Activated CD8-positive, alpha-beta T cell treated with anti-CD3 and anti-CD28 coated beads for 36 hours (primary cell): ENCODE results near the gene RGS12. TPM values are rescaled to one million over a fixed set of nuclear protein-coding genes. Genes with fewer than 3 reads are reported as not detected.
A peak's percentile ranks its signal among the peaks of the same experiment; 100 is the strongest.

Experiments used
- ATAC-seq: fragments of 200-7000 bp; cut with Tn5 transposase; one replicate; pipeline ENCODE4 v1.10.0; 2021; ENCODE audit warnings: mild to moderate bottlenecking, moderate library complexity
- CTCF ChIA-PET: fragments of 350-600 bp; sonication (Branson Sonifier 250); formaldehyde crosslinking; loops from one replicate; lab custom pipeline; 2021; ENCODE audit warnings: antibody characterized with exemption; lab: Charles Lee
- POLR2A ChIA-PET: fragments of 350-600 bp; sonication (Branson Sonifier 250); formaldehyde crosslinking; loops from one replicate; lab custom pipeline; 2021; ENCODE audit warnings: antibody characterized with exemption; lab: Charles Lee
- DNase-seq: peaks from one replicate; pipeline ENCODE4 v3.0.0-alpha.2; 2020
- H3K27ac Mint-ChIP-seq: one replicate; pipeline ENCODE4 v1.8.0; 2021; ENCODE audit warnings: mild to moderate bottlenecking, mixed read lengths
- H3K27me3 Mint-ChIP-seq: one replicate; pipeline ENCODE4 v1.8.0; 2021; ENCODE audit warnings: mixed read lengths
- H3K36me3 Mint-ChIP-seq: one replicate; pipeline ENCODE4 v1.8.0; 2021; ENCODE audit warnings: low read depth, mixed read lengths
- H3K4me1 Mint-ChIP-seq: one replicate; pipeline ENCODE4 v1.8.0; 2021; ENCODE audit warnings: low read depth, mixed read lengths
- H3K4me3 Mint-ChIP-seq: one replicate; pipeline ENCODE4 v1.8.0; 2021; ENCODE audit warnings: mild to moderate bottlenecking, moderate library complexity, mixed read lengths
- H3K9me3 Mint-ChIP-seq: one replicate; pipeline ENCODE4 v1.8.0; 2021; ENCODE audit warnings: mixed read lengths
- intact Hi-C: fragments of 100-400 bp; cut with micrococcal nuclease; formaldehyde crosslinking; loops from one replicate; pipeline ENCODE4 v1.10.0; 2022
- total RNA-seq, 2 experiments: library from RNA; stranded (reverse); gene quantifications; one replicate each; pipeline ENCODE4 v1.2.3, GENCODE V29; 2021
- TF ChIP-seq, protein P1 (sequence below): fragments of 200-600 bp; IDR thresholded peaks from one replicate; pipeline ENCODE4 v1.8.0; 2022; ENCODE audit warnings: antibody characterized with exemption, mild to moderate bottlenecking

RGS12 gene
- total RNA-seq, 2 experiments from 2014 or later, result 4.6 to 4.7 TPM

DNA sequence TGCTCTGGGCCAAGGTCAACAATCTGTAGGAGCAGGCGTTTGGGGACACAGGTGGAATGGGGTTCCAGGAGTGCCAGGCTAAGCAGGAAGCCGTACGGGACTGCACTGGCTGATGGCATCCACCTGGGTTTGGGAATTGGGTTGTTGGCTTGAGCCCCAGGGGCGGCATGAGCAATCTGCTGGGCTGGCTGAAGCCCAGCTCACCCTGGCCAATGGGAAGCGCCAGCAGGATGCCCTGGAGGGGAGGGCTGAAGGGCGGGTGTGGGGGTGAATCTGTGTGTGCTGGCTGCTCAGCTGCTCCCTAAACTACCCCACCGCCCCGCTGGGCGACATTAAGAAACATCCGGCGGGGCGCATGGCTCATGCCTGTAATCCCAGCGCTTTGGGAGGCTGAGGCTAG lies 8.9 kb upstream of the RGS12 start:
- Mint-ChIP-seq H3K9me3 (peaks cover 4% of the 10 kb centered on the region), H3K4me1 (peaks cover 3% of the 10 kb centered on the region), H3K27ac (no peak overlapping the region), H3K36me3 (no peaks in the 10 kb centered on the region), H3K27me3 (peaks cover 8% of the 10 kb centered on the region), H3K4me3 (no peak overlapping the region)
- TF ChIP-seq, protein P1, sequence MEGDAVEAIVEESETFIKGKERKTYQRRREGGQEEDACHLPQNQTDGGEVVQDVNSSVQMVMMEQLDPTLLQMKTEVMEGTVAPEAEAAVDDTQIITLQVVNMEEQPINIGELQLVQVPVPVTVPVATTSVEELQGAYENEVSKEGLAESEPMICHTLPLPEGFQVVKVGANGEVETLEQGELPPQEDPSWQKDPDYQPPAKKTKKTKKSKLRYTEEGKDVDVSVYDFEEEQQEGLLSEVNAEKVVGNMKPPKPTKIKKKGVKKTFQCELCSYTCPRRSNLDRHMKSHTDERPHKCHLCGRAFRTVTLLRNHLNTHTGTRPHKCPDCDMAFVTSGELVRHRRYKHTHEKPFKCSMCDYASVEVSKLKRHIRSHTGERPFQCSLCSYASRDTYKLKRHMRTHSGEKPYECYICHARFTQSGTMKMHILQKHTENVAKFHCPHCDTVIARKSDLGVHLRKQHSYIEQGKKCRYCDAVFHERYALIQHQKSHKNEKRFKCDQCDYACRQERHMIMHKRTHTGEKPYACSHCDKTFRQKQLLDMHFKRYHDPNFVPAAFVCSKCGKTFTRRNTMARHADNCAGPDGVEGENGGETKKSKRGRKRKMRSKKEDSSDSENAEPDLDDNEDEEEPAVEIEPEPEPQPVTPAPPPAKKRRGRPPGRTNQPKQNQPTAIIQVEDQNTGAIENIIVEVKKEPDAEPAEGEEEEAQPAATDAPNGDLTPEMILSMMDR, result no peak
- ChIA-PET CTCF (no interaction called here), POLR2A (no interaction called here)
- ATAC-seq (no peak), DNase-seq (no peak)
- intact Hi-C loops, result no loop called here

DNA sequence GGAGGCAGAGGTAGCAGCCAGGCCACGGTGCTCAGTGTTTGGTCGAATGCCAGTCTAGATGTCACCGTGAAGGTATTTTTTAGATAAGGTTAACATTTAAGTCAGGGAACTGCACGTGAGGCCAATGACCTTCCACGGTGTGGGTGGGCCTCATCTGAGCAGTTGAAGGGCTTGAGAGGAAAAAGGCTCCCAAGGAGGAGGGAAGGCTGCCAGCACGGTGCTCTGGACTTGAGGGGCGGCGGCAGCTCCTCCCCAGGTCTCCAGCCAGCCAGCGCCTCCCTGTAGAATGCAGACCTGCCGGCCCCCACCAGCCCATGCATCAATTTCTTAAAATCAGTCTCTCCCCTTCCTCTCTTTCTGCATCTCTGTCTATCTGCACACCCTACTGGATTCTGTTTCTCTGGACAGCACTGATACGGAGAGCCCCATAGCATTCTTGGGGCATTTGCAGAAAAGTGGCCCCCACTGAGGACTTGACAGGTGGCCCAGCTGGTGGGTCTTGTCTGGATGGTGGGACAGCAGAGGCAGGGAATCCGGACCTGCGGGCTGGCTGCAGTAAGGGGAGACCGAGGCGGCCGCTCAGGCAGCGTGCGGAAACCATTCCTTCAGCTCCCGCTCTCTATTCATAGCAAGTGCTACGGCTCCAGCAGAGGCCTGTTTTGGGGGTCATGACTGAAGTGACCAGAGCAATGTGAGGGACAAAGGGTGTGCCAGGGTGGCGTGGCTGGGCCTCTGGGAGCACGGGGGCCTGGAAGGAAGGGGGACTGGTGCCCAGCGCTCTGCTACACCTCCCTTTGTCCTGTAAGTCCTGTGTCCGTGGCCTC lies 7.9 kb upstream of the RGS12 start:
- Mint-ChIP-seq H3K36me3 (no peaks in the 10 kb centered on the region), H3K27ac (no peak overlapping the region), H3K4me1 (peaks cover 3% of the 10 kb centered on the region), H3K9me3 (peaks cover 4% of the 10 kb centered on the region), H3K27me3 (peaks cover 13% of the 10 kb centered on the region), H3K4me3 (no peak overlapping the region)
- ATAC-seq, result no peak
- ChIA-PET CTCF (no interaction called here), POLR2A (no interaction called here)
- DNase-seq, result no peak
- intact Hi-C loops, result no loop called here
- TF ChIP-seq, protein P1, result no peak

DNA sequence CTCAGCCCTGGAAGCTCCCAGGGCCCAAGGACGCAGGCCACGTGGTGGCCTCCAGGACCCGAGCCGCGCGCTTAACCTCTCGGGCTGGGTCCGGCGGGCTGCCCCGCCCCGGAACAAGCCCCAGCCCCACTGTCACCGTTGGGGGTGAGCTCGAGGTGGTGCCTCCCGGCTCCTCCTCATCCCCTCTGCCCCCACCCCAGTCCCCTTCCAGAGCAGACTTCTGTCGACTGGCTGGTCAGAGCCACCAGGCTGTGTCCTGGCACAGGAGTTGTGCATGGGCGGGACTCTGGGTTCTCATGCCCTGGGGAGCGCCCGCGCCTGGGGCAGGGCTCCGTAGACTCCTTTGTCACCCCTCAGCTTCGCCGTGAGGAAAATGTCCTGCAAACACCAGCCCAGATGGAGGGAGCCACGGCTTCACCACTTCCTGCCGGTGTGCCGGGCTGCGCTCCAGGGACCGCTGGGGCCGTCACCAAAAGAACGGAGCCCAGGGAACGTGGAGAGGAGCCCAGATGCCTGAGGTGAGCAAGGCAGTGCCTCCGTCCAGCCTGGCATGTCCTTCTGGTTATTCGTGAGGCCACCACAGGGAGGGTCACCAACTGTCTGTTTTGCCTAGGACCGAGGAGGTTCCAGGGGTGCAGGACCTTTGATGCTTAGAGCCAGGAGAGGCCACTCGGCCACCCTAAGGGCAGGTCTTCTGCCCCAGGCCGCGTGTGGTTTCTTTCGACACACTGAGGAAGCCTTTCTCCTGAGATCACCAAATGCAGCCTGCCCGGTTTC lies 7.1 kb upstream of the RGS12 start:
- Mint-ChIP-seq H3K27ac (no peak overlapping the region), H3K27me3 (peaks cover 19% of the 10 kb centered on the region), H3K4me3 (no peak overlapping the region), H3K36me3 (no peaks in the 10 kb centered on the region), H3K9me3 (peaks cover 4% of the 10 kb centered on the region), H3K4me1 (peaks cover 3% of the 10 kb centered on the region)
- intact Hi-C loops, result no loop called here
- no peak for DNase-seq
- ChIA-PET POLR2A (no interaction called here), CTCF (no interaction called here)
- ATAC-seq, result peak; percentile 17
- TF ChIP-seq, protein P1, result no peak

DNA sequence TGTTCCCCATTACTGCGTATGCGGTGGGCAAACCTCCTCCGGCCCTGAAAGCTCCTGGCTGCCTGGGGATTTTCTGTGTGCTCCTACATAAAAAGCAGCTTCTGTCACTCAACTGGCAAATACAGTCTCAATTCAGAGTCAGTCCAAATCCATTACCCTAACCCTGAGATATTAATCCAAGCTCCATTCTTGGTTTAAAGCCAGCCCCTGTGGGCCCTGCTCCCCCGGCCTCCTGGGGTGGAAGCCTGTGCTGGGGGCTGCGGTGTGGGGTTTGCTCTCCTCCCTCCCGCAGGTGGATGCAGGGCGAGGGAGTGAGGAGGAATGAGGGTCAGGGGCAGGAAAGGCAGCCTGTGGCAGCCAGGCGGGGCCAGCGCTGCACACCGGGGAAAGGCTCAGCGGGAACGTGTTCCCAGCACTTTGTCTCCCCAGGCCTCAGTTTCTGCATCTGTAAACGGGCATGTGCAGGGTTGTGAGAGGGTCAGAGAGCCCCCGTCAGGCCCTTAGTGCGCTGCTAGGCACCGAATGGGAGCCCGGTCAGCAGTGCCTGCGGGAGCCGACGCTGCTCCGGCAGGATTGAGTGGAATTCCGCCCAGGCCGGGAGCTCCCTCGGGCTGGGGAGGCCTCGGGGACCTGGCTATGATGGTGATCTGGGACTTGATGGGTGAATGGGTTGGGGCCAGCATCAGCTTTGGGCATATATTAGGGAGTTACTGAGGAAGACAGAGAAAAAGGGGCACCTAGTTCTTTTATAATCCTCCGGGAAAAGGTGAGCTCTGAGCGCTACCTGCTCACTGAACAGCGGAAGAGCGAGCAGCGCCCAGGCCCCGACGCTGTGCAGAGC lies 6.3 kb upstream of the RGS12 start:
- no peak for DNase-seq
- ChIA-PET CTCF (no interaction called here), POLR2A (no interaction called here)
- peaks cover 23% of the 10 kb centered on the region for H3K27me3 Mint-ChIP-seq
- no peak for ATAC-seq
- intact Hi-C loops, result no loop called here
- H3K4me1 Mint-ChIP-seq, result peaks cover 5% of the 10 kb centered on the region
- peaks cover 4% of the 10 kb centered on the region for H3K9me3 Mint-ChIP-seq
- TF ChIP-seq, protein P1, result no peak
- no peak overlapping the region for H3K4me3 Mint-ChIP-seq
- no peaks in the 10 kb centered on the region for H3K36me3 Mint-ChIP-seq
- H3K27ac Mint-ChIP-seq, result no peak overlapping the region
